NCI-H526 (cell line): ENCODE measurements around the gene GFRA3.
"Not testable (repeated sequence)": the region's sequence is repeated elsewhere in the genome, so short reads cannot be mapped to it uniquely, and the experiment has no call there.

Source experiments
- DNase-seq, 2 experiments: peaks; one replicate each; lab custom pipeline; 2025; lab: John Stamatoyannopoulos, UW

GFRA3 gene

GRCh38 chr5:138274189-138274853, at the start of gene GFRA3:
TSS of gene GFRA3 (minus strand) at chr5:138274621. CDS start at chr5:138274424, 197 bp downstream.
- peak in 1 of 2 experiments; percentile 45 for DNase-seq

GRCh38 chr5:138318211-138318610, 43.8 kb upstream of the GFRA3 start:
- DNase-seq: not testable (repeated sequence)

GRCh38 chr5:138316355-138316754, 41.9 kb upstream of the GFRA3 start:
- no peak for DNase-seq

- no peak for DNase-seq
These were observed 41.4 kb upstream of the GFRA3 start for GRCh38 chr5:138315751-138316278.

- peak; percentile 21 to 25 for DNase-seq
These were observed 31.4 kb upstream of the GFRA3 start for GRCh38 chr5:138305797-138306196.

- no peak for DNase-seq
These were observed 29.0 kb upstream of the GFRA3 start for GRCh38 chr5:138303372-138303771.

- DNase-seq: no peak
These were observed 14.9 kb upstream of the GFRA3 start for GRCh38 chr5:138289296-138289695.

- DNase-seq: no peak
These were observed 12.8 kb upstream of the GFRA3 start for GRCh38 chr5:138287246-138287645.

- peak; percentile 7 to 69 for DNase-seq
These were observed 8.7 kb upstream of the GFRA3 start for GRCh38 chr5:138282920-138283742.

- no peak for DNase-seq
These were observed 6.5 kb upstream of the GFRA3 start for GRCh38 chr5:138280915-138281314.

GRCh38 chr5:138276402-138277054, 2.1 kb upstream of the GFRA3 start:
- peak in 1 of 2 experiments; percentile 9 for DNase-seq

GRCh38 chr5:138275895-138276294, 1.5 kb upstream of the GFRA3 start:
- DNase-seq: no peak

GRCh38 chr5:138275379-138275782, 960 bp upstream of the GFRA3 start:
- no peak for DNase-seq

- DNase-seq: peak in 1 of 2 experiments; percentile 23
These were observed 610 bp downstream of the GFRA3 start for GRCh38 chr5:138273834-138274188.

GRCh38 chr5:138272681-138273080, 1.7 kb downstream of the GFRA3 start:
- no peak for DNase-seq

- no peak for DNase-seq
These were observed 3.1 kb downstream of the GFRA3 start for GRCh38 chr5:138271281-138271680.

GRCh38 chr5:138264183-138264582, 10.2 kb downstream of the GFRA3 start:
- DNase-seq: no peak

- no peak for DNase-seq
These were observed 10.8 kb downstream of the GFRA3 start for GRCh38 chr5:138263581-138263980.

GRCh38 chr5:138258704-138259292, 15.6 kb downstream of the GFRA3 start:
- DNase-seq: no peak

GRCh38 chr5:138257583-138257982, 16.8 kb downstream of the GFRA3 start:
- no peak for DNase-seq

GRCh38 chr5:138252944-138253343, 21.5 kb downstream of the GFRA3 start:
- DNase-seq: no peak

GRCh38 chr5:138247800-138248199, 26.6 kb downstream of the GFRA3 start:
- not testable (repeated sequence) for DNase-seq
